GM19240 (cell line): ENCODE data around the gene ARHGEF25.
"Not testable (repeated sequence)": the region's sequence is repeated elsewhere in the genome, so short reads cannot be mapped to it uniquely, and the experiment has no call there.

Source experiments
- DNase-seq: peaks from one replicate; pipeline ENCODE4 v3.0.0; 2011; ENCODE audit warnings: low spot score; ENCODE audit not compliant: insufficient read length

The ARHGEF25 gene

DNA sequence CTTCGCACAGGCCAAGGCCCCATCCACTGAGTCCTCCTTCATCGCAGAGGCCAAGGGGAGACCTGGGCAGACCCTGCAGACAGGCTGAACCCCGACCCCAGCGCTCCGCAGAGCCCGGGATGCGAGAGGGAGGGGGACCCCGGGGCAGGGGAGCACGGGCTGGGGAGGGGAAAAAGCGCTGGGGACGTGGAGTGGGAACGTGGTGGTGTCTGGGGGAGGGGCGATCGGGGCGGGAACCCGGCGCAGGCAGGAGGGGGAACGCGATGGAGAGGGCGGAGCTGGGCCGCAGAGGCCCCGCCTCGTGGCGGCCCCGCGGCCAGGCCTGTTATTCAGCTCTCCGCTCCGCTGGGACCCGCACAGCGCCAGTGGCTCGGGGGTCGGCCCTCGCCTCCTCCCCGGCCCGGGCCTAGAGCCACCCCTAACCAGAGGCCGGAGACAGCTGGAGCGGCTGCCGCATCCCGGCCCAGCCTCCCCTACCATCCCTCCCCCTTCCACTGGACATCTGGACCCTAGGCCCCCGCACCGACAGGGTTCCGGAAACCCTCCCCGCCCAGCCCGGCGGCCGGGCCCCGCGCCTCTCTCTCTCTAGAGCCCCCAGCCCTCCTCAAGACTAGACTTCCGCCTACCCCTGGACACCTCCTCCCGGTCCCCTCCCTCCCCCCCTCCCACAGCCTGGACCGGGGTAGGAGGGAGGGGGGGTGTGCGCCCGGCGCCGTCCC lies at the start of gene ARHGEF25:
Gene ARHGEF25 (plus strand): TSS at position 328 of the 719 bp plus-strand sequence. CDS start 460 bp downstream, outside the sequence.
- DNase-seq: no peak

DNA sequence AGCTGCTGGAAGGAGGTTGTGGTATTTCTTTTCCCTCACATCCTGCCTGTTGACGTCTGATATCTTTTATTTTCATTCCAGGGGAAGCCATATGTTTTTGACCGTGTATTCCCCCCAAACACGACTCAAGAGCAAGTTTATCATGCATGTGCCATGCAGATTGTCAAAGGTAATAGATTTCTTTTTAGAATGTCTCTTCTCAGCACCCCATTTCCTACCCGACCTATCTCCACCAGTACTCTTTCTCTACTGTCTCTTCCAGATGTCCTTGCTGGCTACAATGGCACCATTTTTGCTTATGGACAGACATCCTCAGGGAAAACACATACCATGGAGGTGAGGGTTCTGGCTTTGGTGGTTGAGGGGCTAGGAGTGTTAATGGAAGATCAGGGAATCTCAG lies 47.9 kb upstream of the ARHGEF25 start:
- no peak for DNase-seq

DNA sequence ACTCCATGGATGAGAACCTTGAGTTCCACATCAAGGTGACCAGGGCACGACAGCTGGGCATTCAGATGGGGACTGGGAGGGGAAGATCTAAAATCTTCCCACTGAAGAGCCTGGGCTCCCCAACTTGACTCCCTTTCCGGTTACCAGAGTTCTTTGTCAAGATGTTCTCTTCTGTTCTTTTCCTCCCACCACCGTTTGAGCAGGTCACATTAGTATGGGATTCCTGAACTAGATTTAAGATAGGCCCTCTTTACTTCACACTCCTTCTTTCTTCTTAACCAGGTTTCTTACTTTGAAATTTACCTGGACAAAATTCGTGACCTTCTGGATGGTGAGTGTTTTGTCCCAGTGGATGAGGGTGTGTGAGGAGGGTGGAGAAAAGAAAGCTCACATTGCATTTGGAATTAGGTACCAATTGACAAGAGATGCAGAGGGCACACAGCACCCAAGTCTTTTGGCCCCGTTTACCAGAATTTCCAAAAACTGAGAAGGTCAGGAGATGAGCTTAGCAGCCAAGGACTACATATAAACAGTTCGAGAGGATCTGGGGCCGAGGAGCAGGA lies 47.0 kb upstream of the ARHGEF25 start:
- DNase-seq: no peak

DNA sequence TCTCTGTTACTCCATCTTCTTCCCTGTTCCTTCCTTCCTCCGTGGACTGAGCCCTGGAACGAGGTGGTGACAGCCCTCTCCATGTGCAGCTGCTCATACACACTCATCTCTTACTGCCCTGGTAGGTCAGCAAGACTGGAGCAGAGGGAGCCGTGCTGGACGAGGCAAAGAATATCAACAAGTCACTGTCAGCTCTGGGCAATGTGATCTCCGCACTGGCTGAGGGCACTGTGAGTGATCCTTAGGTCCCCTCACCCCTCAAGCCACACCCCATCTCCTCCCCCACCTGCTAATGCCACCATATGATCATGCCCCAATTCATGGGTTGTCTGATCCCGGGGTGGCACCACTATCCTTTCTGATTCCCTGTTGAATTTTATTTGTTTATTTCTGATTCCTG lies 42.4 kb upstream of the ARHGEF25 start:
- no peak for DNase-seq

DNA sequence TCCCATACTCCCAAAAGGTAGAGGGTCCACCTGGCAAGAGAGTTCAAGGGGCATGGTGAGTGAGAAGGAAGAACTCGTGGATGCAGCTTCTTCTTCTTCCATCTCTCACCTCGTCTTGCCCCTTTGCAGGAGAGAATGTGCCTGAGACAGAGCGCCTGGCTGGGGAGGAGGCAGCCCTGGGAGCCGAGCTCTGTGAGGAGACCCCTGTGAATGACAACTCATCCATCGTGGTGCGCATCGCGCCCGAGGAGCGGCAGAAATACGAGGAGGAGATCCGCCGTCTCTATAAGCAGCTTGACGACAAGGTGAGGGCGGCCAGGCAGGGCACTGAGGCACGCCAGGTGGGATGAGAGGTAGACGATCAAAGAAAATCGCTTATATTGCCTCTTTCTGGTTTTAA lies 41.4 kb upstream of the ARHGEF25 start:
- DNase-seq: no peak

DNA sequence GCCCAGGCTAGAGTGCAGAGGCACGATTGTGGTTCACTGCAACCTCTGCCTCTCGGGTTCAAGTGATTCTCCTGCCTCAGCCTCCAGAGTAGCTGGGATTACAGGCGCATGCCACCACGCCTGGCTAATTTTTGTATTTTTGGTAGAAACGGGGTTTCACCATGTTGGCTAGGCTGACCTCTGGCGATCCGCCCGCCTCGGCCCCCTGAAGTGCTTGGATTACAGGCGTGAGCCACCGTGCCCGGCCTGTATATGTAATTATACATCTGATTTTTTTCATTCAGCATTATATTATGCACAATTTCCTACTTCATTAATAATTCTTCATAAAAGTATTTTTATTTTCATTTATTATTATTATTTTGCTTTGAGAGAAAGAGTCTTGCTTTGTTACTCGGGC lies 40.8 kb upstream of the ARHGEF25 start:
- not testable (repeated sequence) for DNase-seq

DNA sequence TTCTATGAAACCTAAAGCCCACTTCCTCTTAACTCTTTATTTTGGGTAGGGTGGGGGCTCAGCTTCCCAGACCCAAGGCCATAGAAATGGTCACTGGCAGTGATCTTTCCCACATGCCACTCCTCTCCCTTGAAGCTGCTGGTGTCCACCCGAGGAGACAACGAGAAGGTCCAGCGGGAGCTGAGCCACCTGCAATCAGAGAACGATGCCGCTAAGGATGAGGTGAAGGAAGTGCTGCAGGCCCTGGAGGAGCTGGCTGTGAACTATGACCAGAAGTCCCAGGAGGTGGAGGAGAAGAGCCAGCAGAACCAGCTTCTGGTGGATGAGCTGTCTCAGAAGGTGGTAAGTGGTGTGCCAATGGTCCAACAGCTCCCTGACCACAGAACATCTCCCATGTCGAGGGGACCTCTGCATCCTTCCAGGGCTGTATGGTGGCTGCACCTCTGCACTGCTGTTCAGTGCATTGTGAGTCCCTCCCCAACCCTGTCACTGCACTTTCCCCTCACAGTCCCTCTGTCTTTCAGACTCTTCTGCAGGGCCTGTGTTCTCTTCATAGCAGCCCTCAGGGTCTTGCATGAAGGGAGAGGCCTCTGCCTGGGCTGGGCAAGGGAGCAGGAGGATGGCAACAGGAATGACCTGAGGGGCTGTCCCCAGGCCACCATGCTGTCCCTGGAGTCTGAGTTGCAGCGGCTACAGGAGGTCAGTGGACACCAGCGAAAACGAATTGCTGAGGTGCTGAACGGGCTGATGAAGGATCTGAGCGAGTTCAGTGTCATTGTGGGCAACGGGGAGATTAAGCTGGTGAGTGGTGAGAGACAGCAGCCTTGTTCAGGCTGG lies 39.1 kb upstream of the ARHGEF25 start:
- DNase-seq: no peak

DNA sequence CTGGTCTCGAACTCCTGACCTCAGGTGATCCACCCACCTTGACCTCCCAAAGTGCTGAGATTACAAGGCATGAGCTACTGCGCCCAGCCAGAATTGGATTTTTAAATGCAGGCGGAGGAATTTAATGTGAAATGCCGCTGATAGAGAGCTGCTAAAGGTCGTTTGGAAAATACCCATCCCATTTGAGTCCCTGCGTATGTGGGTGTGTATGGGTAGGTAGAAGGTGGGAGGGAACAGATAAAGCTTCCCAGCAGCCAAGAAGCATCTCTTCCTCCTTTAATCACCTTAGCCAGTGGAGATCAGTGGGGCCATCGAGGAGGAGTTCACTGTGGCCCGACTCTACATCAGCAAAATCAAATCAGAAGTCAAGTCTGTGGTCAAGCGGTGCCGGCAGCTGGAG lies 36.4 kb upstream of the ARHGEF25 start:
- no peak for DNase-seq

DNA sequence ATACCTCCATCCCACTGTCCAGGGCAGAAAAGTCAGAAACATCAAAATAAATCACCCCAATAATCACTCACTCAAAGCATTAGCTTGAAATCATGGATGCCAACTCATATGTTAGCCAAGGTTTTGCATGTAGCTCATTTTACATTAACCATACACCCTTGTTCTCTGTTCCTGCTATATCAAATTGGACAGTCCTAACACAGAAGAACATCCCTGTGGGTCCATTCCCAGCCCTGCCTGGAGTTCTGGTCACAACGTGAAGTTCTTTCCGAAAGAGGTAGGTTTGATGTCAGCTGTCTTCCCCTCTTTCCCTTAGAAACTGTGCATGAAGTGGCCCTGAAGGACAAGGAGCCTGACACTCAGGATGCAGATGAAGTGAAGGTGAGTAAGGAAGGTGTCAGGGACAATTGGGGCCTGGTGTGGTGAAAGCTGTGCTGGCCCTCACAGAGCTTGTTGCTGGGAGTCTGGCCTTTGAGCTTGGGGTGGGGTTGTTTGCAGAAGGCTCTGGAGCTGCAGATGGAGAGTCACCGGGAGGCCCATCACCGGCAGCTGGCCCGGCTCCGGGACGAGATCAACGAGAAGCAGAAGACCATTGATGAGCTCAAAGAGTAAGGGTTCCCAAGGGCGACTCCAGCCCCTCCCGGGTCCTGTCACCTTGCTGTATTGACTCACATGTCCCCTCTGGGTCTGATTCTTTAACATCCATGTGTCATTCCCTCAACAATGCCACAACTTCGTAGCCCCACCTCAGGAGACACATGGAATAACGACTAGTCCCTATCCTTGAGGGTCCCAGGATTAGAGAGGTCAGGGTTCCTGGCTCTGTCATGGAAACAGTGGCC lies 35.2 kb upstream of the ARHGEF25 start:
- no peak for DNase-seq

DNA sequence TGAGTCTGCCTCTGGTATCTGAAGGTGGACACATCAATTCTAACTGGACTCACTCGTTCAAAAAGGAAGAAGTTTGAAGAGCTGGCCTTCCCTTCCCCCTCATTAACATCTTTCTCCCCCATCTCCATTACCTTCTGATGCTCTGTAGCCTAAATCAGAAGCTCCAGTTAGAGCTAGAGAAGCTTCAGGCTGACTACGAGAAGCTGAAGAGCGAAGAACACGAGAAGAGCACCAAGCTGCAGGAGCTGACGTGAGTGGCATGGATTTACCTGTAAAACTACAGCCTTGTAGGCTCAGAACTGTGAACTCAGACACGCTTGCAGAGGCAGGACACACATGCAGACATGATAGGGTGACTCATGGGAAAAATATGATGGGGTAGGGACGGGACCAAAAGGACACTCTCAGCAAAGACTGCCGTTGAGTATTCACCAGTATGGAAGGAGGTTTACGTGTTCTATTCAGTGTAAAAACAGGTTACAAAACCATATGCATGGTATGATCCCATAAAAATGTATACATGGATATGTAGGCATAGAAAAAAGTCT lies 34.5 kb upstream of the ARHGEF25 start:
- DNase-seq: no peak

DNA sequence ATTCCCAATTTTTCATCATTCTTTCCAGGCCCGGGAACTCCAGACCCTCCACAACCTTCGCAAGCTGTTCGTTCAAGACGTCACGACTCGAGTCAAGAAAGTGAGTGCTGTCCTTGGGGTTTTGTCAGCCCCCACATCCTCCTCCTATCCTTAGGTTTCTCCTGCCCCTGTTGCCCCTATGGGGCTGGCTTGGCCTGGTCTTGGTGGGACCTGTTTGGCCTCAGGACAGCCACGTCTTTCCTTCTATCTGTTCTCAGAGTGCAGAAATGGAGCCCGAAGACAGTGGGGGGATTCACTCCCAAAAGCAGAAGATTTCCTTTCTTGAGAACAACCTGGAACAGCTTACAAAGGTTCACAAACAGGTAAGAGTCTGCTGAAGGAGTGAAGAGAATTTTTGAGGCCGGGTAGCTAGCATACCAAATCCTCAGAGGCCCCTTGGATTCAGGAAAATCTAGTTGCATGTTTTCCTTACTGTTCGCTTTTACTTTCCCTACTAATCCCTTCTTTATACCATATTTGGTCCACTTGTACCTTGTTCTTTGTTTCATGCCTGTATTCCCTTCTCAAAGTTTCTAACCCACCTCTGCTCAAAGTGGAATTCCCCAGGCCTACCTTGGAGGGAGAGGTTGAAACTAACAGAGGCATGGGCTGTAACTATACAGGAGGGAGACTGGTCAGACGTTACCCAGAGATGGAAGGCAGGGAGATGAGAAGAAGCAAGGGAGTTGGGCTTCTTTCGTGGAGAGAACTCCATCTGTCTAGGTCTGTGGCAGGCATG lies 33.1 kb upstream of the ARHGEF25 start:
- DNase-seq: no peak

DNA sequence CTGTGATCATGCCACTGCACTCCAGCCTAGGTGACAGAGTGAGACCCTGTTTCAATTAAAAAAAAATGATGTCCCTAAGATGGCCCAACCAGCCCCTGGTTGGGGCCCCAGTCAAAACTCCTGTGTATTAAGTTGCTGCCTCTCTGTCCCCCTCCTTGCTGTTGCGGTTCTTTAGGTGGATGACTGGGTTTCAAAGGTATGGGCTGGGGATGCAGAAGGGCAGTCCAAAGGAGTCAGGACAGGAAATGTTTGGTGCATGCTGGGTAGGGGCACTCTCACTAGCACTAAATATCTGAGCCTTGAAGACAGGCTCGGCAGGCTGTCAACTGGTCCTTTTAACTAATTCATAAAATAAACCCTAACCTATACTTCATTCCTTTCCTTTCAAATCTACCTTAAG lies 32.2 kb upstream of the ARHGEF25 start:
- no peak for DNase-seq

DNA sequence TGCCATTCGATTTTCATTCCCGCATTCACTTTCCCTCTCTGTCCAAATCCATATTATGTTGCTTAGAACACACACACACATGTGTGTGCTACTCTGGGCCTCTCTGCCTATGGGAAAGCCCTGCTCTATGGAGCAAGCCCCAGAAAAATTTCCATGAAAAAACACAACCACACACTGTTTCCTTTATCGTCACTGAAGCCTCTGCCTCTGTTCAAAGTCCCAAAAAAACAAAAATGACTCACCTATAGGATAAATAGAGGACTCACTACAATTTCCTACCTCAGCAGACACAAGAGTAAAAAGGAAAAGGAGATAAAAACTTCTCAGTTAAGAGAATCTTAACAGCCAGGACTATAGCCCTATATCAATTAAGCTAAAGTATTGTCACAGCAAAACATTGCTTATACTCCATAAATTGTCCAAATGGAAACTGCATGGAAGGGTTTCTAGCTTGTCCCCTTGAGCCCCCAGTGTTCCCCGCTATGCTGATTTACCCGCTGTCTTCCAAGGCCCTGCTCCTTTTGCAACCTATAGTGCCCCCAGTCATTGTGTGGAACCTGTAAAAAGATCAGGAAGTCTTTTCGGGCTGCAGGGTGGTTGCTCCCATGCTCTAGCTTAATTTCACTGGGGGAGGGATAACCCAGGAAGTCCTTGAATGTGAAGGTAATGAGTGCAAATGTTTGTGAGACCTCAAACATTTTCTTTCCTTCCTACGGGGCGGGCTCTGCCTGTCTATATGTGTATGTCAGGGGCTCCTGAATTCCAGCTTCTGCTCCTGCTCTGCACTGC lies 31.4 kb upstream of the ARHGEF25 start:
- no peak for DNase-seq

DNA sequence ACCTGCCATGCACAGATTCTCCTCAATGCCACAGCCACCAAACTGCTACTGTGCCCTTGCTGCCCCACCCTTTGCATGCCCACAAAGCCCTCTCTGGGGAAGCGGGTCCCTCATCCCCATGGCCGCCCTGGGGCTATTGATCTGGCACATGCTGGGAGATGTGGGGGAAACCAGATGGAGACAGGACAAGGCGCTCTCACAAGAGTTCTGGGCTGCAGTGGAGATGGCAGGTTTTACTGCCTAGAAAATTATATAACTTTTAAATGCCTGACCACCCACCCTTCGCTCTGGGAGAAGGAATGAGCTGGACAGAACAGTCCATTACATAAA lies 30.8 kb upstream of the ARHGEF25 start:
- DNase-seq: no peak

DNA sequence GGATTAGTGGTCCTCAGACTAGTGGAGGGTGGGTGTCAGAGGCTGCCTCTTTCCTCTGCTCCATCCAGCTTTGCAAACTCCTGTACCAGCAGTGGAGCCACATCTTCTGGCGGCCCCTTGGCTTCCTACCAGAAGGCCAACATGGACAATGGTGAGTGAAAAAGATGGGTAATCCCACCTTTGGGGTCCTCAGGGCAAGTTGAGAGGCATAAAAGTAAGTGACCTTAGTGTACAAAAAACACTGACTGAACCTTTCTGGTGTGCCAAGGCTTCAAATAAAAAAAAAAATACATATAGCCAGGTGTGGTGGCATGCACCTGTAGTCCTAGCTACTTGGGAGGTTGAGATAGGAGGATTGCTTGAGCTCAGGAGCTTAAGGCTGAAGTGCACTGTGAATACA lies 29.4 kb upstream of the ARHGEF25 start:
- no peak for DNase-seq

DNA sequence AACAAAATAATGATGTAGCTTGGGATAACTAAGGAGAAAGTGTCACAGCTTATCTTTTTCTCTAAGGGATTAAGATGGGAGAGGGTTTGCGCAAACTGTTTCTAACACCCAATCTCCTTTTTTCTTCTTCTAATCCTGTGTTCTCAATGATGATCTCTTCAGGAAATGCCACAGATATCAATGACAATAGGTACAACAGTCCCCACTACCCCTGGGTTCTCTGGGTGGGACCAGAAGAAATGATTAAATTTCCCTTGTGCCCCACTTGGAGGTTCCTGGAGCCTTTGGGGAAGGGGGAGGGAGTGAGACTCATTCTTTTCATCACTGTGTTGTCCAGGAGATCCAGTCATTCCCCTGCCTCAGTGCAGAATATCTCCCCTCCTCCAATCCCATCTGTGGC lies 28.8 kb upstream of the ARHGEF25 start:
- no peak for DNase-seq

DNA sequence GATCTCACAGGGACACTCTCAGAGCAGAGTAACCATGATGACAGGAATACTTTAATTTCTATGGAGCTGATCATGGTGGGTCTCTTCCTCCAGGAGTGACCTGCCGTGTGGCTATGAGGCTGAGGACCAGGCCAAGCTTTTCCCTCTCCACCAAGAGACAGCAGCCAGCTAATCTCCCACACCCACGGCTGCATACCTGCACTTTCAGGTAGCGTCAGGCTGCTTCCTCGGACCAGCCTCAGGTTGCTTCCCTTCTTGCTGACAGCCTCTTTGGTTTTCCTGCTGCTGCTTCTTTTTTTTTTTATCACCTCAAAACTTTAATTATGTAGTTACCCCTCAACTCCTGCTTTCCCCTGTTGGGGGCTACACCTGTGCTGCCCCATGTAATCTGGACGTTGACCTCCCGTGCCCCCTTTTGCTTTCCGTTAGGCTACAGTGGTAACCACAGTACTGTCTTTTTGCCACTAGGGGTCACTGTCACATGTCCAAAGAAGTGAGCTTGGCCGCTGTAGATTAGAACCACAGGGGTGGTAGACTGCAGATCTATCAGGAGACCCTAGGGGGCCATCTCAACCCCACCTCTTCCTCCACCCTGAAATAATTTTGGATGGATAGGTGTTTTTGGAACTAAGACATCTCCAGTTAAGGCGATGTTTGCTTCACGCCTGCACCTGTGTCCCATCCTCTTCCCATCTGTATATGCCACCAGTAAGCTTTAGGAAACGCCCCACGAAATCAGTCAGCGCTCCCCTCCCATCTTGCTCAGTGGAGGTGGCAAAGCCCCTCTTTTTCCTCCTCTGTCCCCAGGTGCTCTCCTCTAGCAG lies 28.0 kb upstream of the ARHGEF25 start:
- DNase-seq: peak; percentile 85

DNA sequence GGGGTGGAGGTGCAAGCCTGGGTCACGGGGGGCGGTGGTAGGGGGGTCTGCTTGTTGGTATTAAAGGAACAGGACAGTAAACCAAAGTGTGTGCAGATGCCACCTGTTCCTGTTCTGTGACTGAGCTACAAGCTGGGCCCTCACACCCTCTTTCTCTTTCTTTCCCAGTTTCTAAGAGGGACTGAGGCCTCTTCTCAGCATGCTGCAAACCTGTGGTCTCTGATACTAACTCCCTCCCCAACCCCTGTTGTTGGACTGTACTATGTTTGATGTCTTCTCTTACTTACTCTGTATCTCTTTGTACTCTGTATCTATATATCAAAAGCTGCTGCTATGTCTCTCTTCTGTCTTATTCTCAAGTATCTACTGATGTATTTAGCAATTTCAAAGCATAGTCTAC lies 27.2 kb upstream of the ARHGEF25 start:
- no peak for DNase-seq

DNA sequence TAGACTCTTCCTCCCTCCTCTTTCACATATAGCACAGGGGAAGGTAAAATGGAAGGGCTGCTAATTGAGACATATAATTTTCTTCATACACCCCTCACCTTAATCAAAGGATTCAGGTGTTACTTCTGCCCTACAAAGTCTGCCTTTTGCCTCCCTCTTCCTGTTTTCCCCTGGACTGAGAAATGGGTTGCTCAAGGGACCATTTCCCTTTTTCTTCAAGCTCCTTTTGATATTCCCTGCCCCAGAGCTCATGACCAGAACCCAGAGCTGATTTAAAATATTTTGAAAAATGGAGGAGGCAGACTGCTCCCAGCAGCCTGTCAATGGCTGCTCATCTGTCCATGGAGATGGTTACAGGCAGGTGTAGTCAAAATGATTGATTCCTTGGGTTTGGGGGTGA lies 26.5 kb upstream of the ARHGEF25 start:
- DNase-seq: no peak
